Caco-2 (cell line): Measurements from ENCODE around the gene KIRREL3. TPM values are rescaled to one million over a fixed set of nuclear protein-coding genes. Genes with fewer than 3 reads are reported as not detected.
A peak's percentile ranks its signal among the peaks of the same experiment; 100 is the strongest.

Experiments
- BruUV-seq: library from RNA; stranded (reverse); fragments of 400-500 nt; replicated peaks from 2 replicates; lab custom pipeline; 2021; lab: Mats Ljungman, UMichigan
- CTCF ChIA-PET: fragments of 300-600 bp; sonication (Branson Sonifier 250); formaldehyde crosslinking; loops from one replicate; lab custom pipeline; 2022; ENCODE audit warnings: antibody characterized with exemption; lab: Charles Lee
- POLR2A ChIA-PET: fragments of 300-600 bp; sonication (Branson Sonifier 250); formaldehyde crosslinking; loops from one replicate; lab custom pipeline; 2022; ENCODE audit warnings: antibody characterized with exemption; lab: Charles Lee
- DNase-seq, 2 experiments: peaks; one replicate each; pipeline versions ENCODE4 v3.0.0 to v3.0.0-alpha.2; 2020 to 2022
- H3K27me3 ChIP-seq: replicated peaks from 2 replicates; pipeline ENCODE4 v1.6.0; 2011; ENCODE audit warnings: low read length; ENCODE audit not compliant: control insufficient read depth, insufficient read depth
- H3K36me3 ChIP-seq: 2 replicates; pipeline ENCODE4 v1.5.1; 2011; ENCODE audit warnings: low read length; ENCODE audit not compliant: control insufficient read depth, insufficient read depth
- H3K4me1 ChIP-seq: fragments of 250-450 bp; sonication (Bioruptor Pico); 2 replicates; pipeline ENCODE4 v1.5.1; 2020; ENCODE audit warnings: mild to moderate bottlenecking
- H3K4me3 ChIP-seq: 2 replicates; pipeline ENCODE4 v1.5.1; 2011; ENCODE audit warnings: low read depth, mild to moderate bottlenecking, control low read depth, low read length
- H3K9me3 ChIP-seq: fragments of 250-450 bp; sonication (Bioruptor Pico); 2 replicates; pipeline ENCODE4 v1.5.1; 2020; ENCODE audit warnings: mild to moderate bottlenecking, moderate library complexity
- H3K27ac Mint-ChIP-seq: one replicate; pipeline ENCODE4 v1.8.0; 2022; ENCODE audit warnings: mixed read lengths; ENCODE audit not compliant: unreplicated experiment
- H3K27me3 Mint-ChIP-seq: one replicate; pipeline ENCODE4 v1.8.0; 2022; ENCODE audit warnings: mixed read lengths; ENCODE audit not compliant: insufficient read depth, unreplicated experiment
- H3K36me3 Mint-ChIP-seq: one replicate; pipeline ENCODE4 v1.8.0; 2022; ENCODE audit warnings: mild to moderate bottlenecking, mixed read lengths; ENCODE audit not compliant: insufficient read depth, unreplicated experiment
- H3K4me1 Mint-ChIP-seq: one replicate; pipeline ENCODE4 v1.8.0; 2022; ENCODE audit warnings: low read depth, mixed read lengths; ENCODE audit not compliant: unreplicated experiment
- H3K4me3 Mint-ChIP-seq: one replicate; pipeline ENCODE4 v1.8.0; 2022; ENCODE audit warnings: mild to moderate bottlenecking, moderate library complexity, mixed read lengths; ENCODE audit not compliant: unreplicated experiment
- H3K9me3 Mint-ChIP-seq: one replicate; pipeline ENCODE4 v1.8.0; 2022; ENCODE audit warnings: mixed read lengths; ENCODE audit not compliant: unreplicated experiment
- intact Hi-C: fragments of 100-400 bp; cut with micrococcal nuclease; formaldehyde crosslinking; loops from one replicate; pipeline ENCODE4 v1.10.0; 2022; ENCODE audit not compliant: unreplicated experiment
- total RNA-seq: library from RNA; stranded (reverse); gene quantifications from 2 replicates; pipeline ENCODE4 v1.2.3, GENCODE V29; 2022
- TF ChIP-seq, protein P1 (sequence below), 2 experiments: fragments of 200-600 bp in 1 of 2; IDR thresholded peaks; 1 replicate in 1 of 2; 2 replicates in 1 of 2; pipeline versions ENCODE4 v1.5.1 to v1.8.0; 2011 to 2022; ENCODE audit warnings: antibody characterized with exemption in 1 of 2, control low read depth in 1 of 2, inconsistent platforms in 1 of 2, low read depth in 1 of 2, low read length in 1 of 2, mild to moderate bottlenecking in 1 of 2, moderate library complexity in 1 of 2; ENCODE audit not compliant: insufficient read depth in 1 of 2, severe bottlenecking in 1 of 2, unreplicated experiment in 1 of 2

KIRREL3 gene
- total RNA-seq, 1 experiment from 2014 or later = not detected

DNA sequence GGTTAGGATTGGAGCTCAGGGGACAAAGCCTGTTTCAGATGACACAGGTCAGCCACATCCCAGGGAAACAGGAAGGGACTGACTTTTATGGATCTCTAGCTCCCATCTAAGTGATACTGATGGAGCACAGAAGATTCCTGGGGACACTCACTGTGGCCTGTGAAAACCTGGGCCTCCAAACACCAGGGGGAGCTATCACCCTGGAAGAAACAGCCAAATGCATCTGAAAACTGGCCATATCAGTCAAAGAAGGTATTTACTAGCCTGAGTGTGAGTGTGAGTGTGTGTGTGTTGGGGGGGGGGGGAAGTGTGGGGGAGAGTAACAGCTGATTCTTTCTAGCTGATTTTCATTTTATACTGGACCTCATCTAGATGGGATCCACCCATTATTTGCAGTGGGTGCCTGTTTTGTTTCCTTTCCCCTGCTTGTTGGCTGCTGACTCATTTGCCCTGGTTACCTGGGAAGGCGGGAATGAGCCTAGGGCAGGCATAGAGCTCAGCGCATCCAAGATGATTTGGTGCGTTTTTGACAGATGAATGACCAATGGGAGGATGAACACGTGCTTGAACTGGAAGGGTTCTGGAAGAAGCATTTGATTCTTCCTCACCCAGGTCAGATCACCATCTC lies 284.0 kb downstream of the KIRREL3 start:
- Mint-ChIP-seq H3K4me3 (no peak overlapping the region), H3K9me3 (no peaks in the 10 kb centered on the region), H3K27me3 (peaks cover 36% of the 10 kb centered on the region), H3K27ac (no peak overlapping the region), H3K4me1 (no peaks in the 10 kb centered on the region), H3K36me3 (no peaks in the 10 kb centered on the region)
- POLR2A ChIA-PET = no interaction called here
- H3K27me3 ChIP-seq = 0 out of 2 replicates have a peak, but pooled peaks cover 3% of the 10 kb centered on the region
- no peaks in the 10 kb centered on the region for H3K36me3 ChIP-seq
- TF ChIP-seq, protein P1, sequence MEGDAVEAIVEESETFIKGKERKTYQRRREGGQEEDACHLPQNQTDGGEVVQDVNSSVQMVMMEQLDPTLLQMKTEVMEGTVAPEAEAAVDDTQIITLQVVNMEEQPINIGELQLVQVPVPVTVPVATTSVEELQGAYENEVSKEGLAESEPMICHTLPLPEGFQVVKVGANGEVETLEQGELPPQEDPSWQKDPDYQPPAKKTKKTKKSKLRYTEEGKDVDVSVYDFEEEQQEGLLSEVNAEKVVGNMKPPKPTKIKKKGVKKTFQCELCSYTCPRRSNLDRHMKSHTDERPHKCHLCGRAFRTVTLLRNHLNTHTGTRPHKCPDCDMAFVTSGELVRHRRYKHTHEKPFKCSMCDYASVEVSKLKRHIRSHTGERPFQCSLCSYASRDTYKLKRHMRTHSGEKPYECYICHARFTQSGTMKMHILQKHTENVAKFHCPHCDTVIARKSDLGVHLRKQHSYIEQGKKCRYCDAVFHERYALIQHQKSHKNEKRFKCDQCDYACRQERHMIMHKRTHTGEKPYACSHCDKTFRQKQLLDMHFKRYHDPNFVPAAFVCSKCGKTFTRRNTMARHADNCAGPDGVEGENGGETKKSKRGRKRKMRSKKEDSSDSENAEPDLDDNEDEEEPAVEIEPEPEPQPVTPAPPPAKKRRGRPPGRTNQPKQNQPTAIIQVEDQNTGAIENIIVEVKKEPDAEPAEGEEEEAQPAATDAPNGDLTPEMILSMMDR (IDR thresholded peaks at IDR 0.05; ENCODE audit: insufficient read depth in 1 of 2, low read depth in 1 of 2, low read length in 1 of 2, severe bottlenecking in 1 of 2, unreplicated experiment in 1 of 2) = peak; percentile 80 to 86
- no peak overlapping the region for H3K4me3 ChIP-seq
- H3K4me1 ChIP-seq = no peaks in the 10 kb centered on the region
- no TSS peak for BruUV-seq
- no peaks in the 10 kb centered on the region for H3K9me3 ChIP-seq
- intact Hi-C loops = loop anchor here (1.0 to 5.0 kb wide), 5 partner anchors 256 to 628 kb away; no protein-coding TSS in a partner anchor
- DNase-seq = peak in 1 of 2 experiments; percentile 71
- CTCF ChIA-PET = interaction anchor here (0.6 to 2.7 kb wide), 14 partner anchors 51 to 1503 kb away, joined by 3 to 15 read pairs (median 4); no protein-coding TSS in a partner anchor

DNA sequence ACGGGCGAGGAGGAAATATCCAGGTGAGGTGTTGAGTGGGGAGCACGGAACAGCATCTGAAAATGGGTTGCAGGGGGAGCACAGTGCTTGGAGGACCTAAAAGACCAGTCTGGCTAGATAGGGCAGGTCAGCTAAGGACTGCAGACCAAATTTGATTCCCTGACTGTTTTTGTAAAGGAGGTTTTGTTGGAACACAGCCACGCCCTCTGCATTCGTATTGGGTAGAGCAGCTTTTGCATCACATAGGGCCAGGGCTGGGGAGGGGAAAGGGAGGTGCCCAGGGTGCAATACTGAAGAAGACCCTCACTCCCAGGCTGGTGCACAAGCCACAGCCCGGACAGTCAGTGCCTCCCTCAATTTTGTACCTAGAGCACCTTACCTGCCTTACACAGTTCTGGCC lies 286.8 kb downstream of the KIRREL3 start:
- Mint-ChIP-seq H3K9me3 (no peaks in the 10 kb centered on the region), H3K27ac (no peak overlapping the region), H3K4me1 (no peaks in the 10 kb centered on the region), H3K27me3 (peaks cover 24% of the 10 kb centered on the region), H3K36me3 (no peaks in the 10 kb centered on the region), H3K4me3 (no peak overlapping the region)
- no TSS peak for BruUV-seq
- Histone ChIP-seq H3K27me3 (0 out of 2 replicates have a peak, but pooled peaks cover 3% of the 10 kb centered on the region), H3K36me3 (no peaks in the 10 kb centered on the region), H3K4me1 (no peaks in the 10 kb centered on the region), H3K9me3 (no peaks in the 10 kb centered on the region), H3K4me3 (no peak overlapping the region)
- ChIA-PET POLR2A (no interaction called here), CTCF (no interaction called here)
- intact Hi-C loops = no loop called here
- DNase-seq = no peak
- TF ChIP-seq, protein P1 (IDR thresholded peaks at IDR 0.05; ENCODE audit: insufficient read depth in 1 of 2, low read depth in 1 of 2, low read length in 1 of 2, severe bottlenecking in 1 of 2, unreplicated experiment in 1 of 2) = no peak

DNA sequence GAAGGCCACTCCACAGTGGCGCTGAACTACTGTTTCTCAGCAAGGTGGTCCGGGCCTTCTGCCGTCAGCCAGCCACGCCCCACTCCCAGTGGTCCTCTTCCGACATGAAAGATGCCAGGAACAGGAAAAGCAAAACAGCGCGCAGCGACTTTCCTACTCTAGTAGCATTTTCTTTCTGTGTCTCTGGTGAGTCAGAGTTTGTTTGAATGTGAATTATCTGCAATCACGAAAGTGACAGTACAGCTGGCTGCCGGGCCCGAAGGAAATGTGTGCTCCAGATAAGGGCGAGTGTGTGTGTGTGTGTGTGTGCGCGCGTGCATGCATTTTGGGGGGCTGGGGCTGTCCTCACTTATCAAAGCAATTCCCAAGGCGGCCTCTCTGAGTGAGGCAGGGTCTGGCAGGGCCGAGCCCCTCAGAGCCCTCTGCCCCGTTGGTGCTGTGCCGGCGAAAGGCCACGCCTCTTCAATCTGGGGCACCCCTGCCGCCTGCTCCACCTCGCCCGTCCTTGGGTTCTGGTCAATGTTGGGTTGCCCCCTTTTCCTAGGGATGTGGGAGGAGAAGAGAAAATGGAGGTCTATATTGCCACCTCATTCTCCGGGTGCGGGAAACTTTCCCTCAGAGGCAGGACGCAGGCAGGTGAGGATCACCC lies 288.5 kb downstream of the KIRREL3 start:
- TF ChIP-seq, protein P1 (IDR thresholded peaks at IDR 0.05; ENCODE audit: insufficient read depth in 1 of 2, low read depth in 1 of 2, low read length in 1 of 2, severe bottlenecking in 1 of 2, unreplicated experiment in 1 of 2) = no peak
- Histone ChIP-seq H3K36me3 (no peaks in the 10 kb centered on the region), H3K27me3 (peaks cover 3% of the 10 kb centered on the region; the same call in 1 of the 2 replicates), H3K4me3 (no peak overlapping the region), H3K9me3 (no peaks in the 10 kb centered on the region), H3K4me1 (no peaks in the 10 kb centered on the region)
- DNase-seq = no peak
- BruUV-seq = no TSS peak
- Mint-ChIP-seq H3K27ac (no peak overlapping the region), H3K27me3 (peaks cover 33% of the 10 kb centered on the region), H3K9me3 (no peaks in the 10 kb centered on the region), H3K36me3 (no peaks in the 10 kb centered on the region), H3K4me1 (no peaks in the 10 kb centered on the region), H3K4me3 (no peak overlapping the region)
- CTCF ChIA-PET = no interaction called here
- intact Hi-C loops = no loop called here
- POLR2A ChIA-PET = no interaction called here
